Right lobe of liver (tissue), 6 donors: ENCODE measurements around the gene PPA1. TPM values are rescaled to one million over a fixed set of nuclear protein-coding genes. Genes with fewer than 3 reads are reported as not detected.
A peak's percentile ranks its signal among the peaks of the same experiment; 100 is the strongest.

Experiments
- ATAC-seq, 4 donors: fragments of 200-7000 bp; cut with Tn5 transposase; one replicate each; pipeline ENCODE4 v1.9.1; 2020; ENCODE audit warnings: mild to moderate bottlenecking in 4 of 4, moderate library complexity in 4 of 4
- DNase-seq, 3 donors: peaks; one replicate each; pipeline ENCODE4 v3.0.0-alpha.2; 2020
- H3K27ac ChIP-seq, 3 donors: fragments of 200-600 bp; one replicate each; pipeline ENCODE4 v1.8.0; 2022
- H3K27me3 ChIP-seq, 2 donors: fragments of 200-600 bp; one replicate each; pipeline ENCODE4 v1.8.0; 2022
- H3K36me3 ChIP-seq, 4 donors: fragments of 200-600 bp; sonication (generic) in 1 of 4; one replicate each; pipeline versions ENCODE4 v1.5.1 to v1.8.0; 2017 to 2022; ENCODE audit warnings: control low read depth in 1 of 4
- H3K4me1 ChIP-seq, 4 donors: fragments of 200-600 bp; sonication (generic) in 1 of 4; one replicate each; pipeline versions ENCODE4 v1.5.1 to v1.8.0; 2017 to 2022; ENCODE audit warnings: control low read depth in 1 of 4
- H3K4me3 ChIP-seq, 3 donors: fragments of 200-600 bp; one replicate each; pipeline ENCODE4 v1.8.0; 2022
- H3K9me3 ChIP-seq, 4 donors: fragments of 200-600 bp; sonication (generic) in 1 of 4; one replicate each; pipeline versions ENCODE4 v1.5.1 to v1.8.0; 2017 to 2022; ENCODE audit warnings: control low read depth in 1 of 4
- POLR2A ChIP-seq: fragments of 450-650 bp; IDR thresholded peaks from one replicate; pipeline ENCODE4 v1.6.1; 2017; ENCODE audit warnings: antibody characterized with exemption, mild to moderate bottlenecking
- WGBS: methylation state at CpG from one replicate; pipeline ENCODE4 v1.1.6; 2018; ENCODE audit warnings: low coverage, low lambda C conversion rate; ENCODE audit not compliant: insufficient coverage; ENCODE audit errors: missing lambda C conversion rate; 5-methylcytosine and 5-hydroxymethylcytosine counted together
- intact Hi-C, 2 donors: fragments of 100-400 bp; cut with DNase I; formaldehyde crosslinking; loops; one replicate each; pipeline versions ENCODE4 v1.11.2 to v1.14.1; 2022
- total RNA-seq, 6 experiments: library from RNA; depleted of rRNA in 2 of 6; stranded (reverse); fragments of >200 nt in 2 of 6; fragmentation: NEBNext Ultra II Directional in 3 of 6; extraction: Animal tissue kit (Norgen Biotek cat#: 25700) in 3 of 6; gene quantifications; one replicate each; pipeline versions ENCODE4 v1.1.0 to v1.2.4, GENCODE V29; 2016 to 2023
- TF ChIP-seq, protein P1 (sequence below), 4 donors: fragments of 200-600 bp in 3 of 4; fragments of 450-650 bp in 1 of 4; IDR thresholded peaks; one replicate each; pipeline versions ENCODE4 v1.5.1 to v1.8.0; 2016 to 2022; ENCODE audit warnings: antibody characterized with exemption in 4 of 4, mild to moderate bottlenecking in 2 of 4
- donor health status: DM: no; HTN: yes; CAD: no.
- donor health status: DM: no; HTN: no; CAD: no.
- donor health status: DM: no; HTN: no; CAD: no.
- donor health status: DM: no; HTN: yes; CAD: no.
- donor health status: DM: no; HTN: yes; CAD: no.

Gene PPA1
- total RNA-seq, 6 experiments from 2014 or later = 64.8 to 133 (median 95.7) TPM

DNA sequence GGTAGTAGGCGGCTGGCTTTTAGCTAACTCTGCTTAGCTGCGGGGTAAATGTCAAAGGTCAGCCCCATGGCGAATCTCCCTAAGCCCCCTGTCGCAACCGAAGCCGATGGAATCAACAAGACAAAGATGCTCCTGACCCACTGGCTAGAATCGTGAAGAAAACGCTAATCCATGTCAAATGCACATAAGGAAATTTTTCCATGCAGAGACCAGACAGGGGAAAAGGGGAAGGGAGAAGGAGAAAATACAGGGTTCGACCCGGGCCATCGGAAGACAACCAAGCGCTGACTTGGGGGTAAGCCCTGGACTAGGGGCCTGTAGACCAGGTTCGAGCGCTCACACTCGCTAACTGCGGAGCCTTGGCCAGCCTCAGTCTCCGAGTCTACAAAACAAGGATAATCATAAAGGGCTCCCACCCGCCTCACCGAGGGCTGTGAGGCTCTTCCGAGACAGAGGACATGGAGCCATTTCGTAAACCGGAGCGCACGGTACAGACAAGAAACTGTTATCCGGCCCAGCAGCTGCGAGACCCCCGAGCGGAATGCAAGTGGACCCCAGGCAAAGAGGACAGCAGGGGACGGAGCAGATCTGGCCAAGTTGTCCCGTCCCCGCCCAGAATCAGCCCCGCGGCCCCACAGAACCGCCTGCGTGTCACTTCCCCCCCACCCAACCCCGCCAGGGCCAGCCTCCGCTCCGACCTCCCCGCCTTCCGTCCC lies 63.4 kb downstream of the PPA1 start:
- H3K9me3 ChIP-seq = no peaks in the 10 kb centered on the region
- peak overlapping the region; percentile 70 to 88 (median 81) for H3K4me3 ChIP-seq
- TF ChIP-seq, protein P1, sequence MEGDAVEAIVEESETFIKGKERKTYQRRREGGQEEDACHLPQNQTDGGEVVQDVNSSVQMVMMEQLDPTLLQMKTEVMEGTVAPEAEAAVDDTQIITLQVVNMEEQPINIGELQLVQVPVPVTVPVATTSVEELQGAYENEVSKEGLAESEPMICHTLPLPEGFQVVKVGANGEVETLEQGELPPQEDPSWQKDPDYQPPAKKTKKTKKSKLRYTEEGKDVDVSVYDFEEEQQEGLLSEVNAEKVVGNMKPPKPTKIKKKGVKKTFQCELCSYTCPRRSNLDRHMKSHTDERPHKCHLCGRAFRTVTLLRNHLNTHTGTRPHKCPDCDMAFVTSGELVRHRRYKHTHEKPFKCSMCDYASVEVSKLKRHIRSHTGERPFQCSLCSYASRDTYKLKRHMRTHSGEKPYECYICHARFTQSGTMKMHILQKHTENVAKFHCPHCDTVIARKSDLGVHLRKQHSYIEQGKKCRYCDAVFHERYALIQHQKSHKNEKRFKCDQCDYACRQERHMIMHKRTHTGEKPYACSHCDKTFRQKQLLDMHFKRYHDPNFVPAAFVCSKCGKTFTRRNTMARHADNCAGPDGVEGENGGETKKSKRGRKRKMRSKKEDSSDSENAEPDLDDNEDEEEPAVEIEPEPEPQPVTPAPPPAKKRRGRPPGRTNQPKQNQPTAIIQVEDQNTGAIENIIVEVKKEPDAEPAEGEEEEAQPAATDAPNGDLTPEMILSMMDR (IDR thresholded peaks at IDR 0.05) = no peak
- no peak for TF ChIP-seq POLR2A
- intact Hi-C loops = no loop called here
- peaks cover 0 to 9% (median 0%) of the 10 kb centered on the region in 4 donors for H3K36me3 ChIP-seq
- H3K27me3 ChIP-seq = no peaks in the 10 kb centered on the region
- under 1% methylated on average over 26 of the region's 40 CpGs for whole genome bisulfite sequencing
- peak; percentile 26 to 53 (median 47) for ATAC-seq
- no peak for DNase-seq
- peak overlapping the region; percentile 80 to 92 (median 86) for H3K27ac ChIP-seq
- H3K4me1 ChIP-seq = peaks cover 0 to 11% (median 0%) of the 10 kb centered on the region in 4 donors

DNA sequence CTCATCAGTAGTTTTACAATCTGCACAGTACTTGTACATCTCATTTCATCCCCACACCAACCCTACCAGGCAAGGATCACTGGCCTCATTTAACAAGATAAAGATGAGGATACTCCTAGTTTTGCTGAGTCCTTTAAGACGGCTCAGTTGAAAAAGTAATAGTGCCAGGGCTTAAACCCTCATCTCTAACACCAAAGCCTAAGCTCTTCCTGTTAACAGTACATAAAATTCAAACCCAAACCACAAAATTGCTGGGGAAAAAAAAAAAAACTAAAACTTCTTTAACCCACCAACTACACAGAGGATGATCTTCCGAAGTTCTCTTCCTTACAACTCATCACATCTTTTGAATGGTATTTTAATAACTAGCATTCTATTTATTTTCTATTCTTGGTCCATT lies 64.2 kb downstream of the PPA1 start:
- ATAC-seq (no peak), DNase-seq (no peak)
- Histone ChIP-seq H3K9me3 (no peaks in the 10 kb centered on the region), H3K4me3 (peak overlapping the region; percentile 70 to 88 (median 81)), H3K27ac (peak overlapping the region in 1 of 3 donors; percentile 86), H3K4me1 (peaks cover 0 to 11% (median 0%) of the 10 kb centered on the region in 4 donors), H3K36me3 (peaks cover 0 to 9% (median 0%) of the 10 kb centered on the region in 4 donors), H3K27me3 (no peaks in the 10 kb centered on the region)
- TF ChIP-seq, protein P1 (IDR thresholded peaks at IDR 0.05) = no peak
- no peak for TF ChIP-seq POLR2A
- intact Hi-C loops = no loop called here
- WGBS = 38% methylated on average over 2 of the region's 2 CpGs

DNA sequence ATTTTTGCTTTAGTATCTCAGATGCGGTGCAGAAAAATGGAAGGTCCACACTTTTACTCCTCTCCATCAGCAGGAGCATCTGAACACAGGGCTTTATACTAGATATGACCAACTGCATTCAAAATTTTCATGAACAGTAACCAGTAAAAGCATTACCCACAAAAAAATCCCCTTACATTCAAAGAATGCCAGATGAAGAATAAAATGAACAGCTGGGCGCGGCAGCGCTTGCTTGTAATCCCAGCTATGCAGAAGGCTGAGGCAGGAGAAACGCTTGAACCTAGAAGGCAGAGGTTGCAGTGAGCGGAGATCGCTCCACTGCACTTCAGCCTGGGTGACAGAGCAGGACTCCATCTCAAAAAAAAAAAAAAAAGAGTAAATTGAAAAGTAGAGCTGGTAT lies 66.0 kb downstream of the PPA1 start:
- H3K4me1 ChIP-seq = peaks cover 0 to 15% (median 0%) of the 10 kb centered on the region in 4 donors
- no peak for ATAC-seq
- H3K4me3 ChIP-seq = no peak overlapping the region
- peaks cover 0 to 9% (median 0%) of the 10 kb centered on the region in 4 donors for H3K36me3 ChIP-seq
- TF ChIP-seq POLR2A = no peak
- TF ChIP-seq, protein P1 (IDR thresholded peaks at IDR 0.05) = no peak
- DNase-seq = no peak
- 92% methylated on average over 7 of the region's 7 CpGs for WGBS
- H3K27me3 ChIP-seq = no peaks in the 10 kb centered on the region
- no peaks in the 10 kb centered on the region for H3K9me3 ChIP-seq
- no peak overlapping the region for H3K27ac ChIP-seq
- intact Hi-C loops = no loop called here

DNA sequence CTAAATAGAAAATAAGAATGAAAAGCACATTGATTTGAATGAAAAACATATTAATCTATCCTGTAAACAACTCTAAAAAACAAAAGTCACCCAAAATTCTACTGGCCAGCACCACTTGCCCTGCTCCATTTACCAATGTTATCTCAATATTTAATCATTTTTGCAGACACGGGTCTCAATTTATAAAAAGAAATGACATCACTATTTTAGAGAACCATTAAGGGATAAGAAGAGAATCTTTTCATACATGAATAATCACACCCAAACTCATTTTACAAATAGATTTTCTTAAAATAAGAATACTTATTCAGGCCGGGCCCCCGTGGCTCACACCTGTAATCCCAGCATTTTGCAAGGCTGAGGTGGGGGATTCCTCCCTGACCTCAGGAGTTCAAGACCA lies 66.8 kb downstream of the PPA1 start:
- H3K4me1 ChIP-seq = peaks cover 0 to 15% (median 0%) of the 10 kb centered on the region in 4 donors
- 76% methylated on average over 3 of the region's 3 CpGs for WGBS
- intact Hi-C loops = no loop called here

More for the DNA sequence above, 66.8 kb downstream of the PPA1 start:
- DNase-seq (no peak), ATAC-seq (no peak)
- Histone ChIP-seq H3K9me3 (no peaks in the 10 kb centered on the region), H3K27me3 (no peaks in the 10 kb centered on the region), H3K36me3 (peaks cover 0 to 9% (median 0%) of the 10 kb centered on the region in 4 donors), H3K4me3 (no peak overlapping the region), H3K27ac (no peak overlapping the region)
- TF ChIP-seq, protein P1 (IDR thresholded peaks at IDR 0.05) = no peak
- TF ChIP-seq POLR2A = no peak
